ENCODE results near the gene MAB21L3. TPM values are rescaled to one million over a fixed set of nuclear protein-coding genes. Genes with fewer than 3 reads are reported as not detected.

MAB21L3 gene
- total and polyA plus RNA-seq, 3 experiments from 2014 or later = not detected

GRCh38 chr1:116126281-116126680, 15.1 kb downstream of the MAB21L3 start:
- Histone ChIP-seq H3K4me1 (ENCODE audit: insufficient read depth, low read length) (peaks cover 15% of the 10 kb centered on the region), H3K4me3 (ENCODE audit: low read length) (no peak overlapping the region), H3K36me3 (ENCODE audit: insufficient read depth, low read length) (no peaks in the 10 kb centered on the region), H3K27ac (ENCODE audit: low read depth, low read length) (no peak overlapping the region), H3K9me3 (ENCODE audit: low read length) (no peaks in the 10 kb centered on the region), H3K27me3 (ENCODE audit: insufficient read depth, low read length, poor library complexity, severe bottlenecking) (no peaks in the 10 kb centered on the region)
- peaks cover 11 to 46% of the 10 kb centered on the region in 2 donors for H3K27me3 Mint-ChIP-seq
- CTCF ChIA-PET = interaction anchor here (1.2 to 1.4 kb wide), 2 partner anchors 13 to 358 kb away, joined by 4 read pairs; no protein-coding TSS in a partner anchor
- peak overlapping the region in 1 of 7 donors; percentile 45 for H3K4me3 Mint-ChIP-seq
- H3K27ac Mint-ChIP-seq = peak overlapping the region in 1 of 8 donors; percentile 17
- peak in 1 of 5 donors; percentile 45 for DNase-seq
- H3K9me3 Mint-ChIP-seq = no peaks in the 10 kb centered on the region
- peaks cover 21 to 40% (median 29%) of the 10 kb centered on the region in 3 donors for H3K4me1 Mint-ChIP-seq
- POLR2A ChIA-PET = no interaction called here
- no peaks in the 10 kb centered on the region for H3K36me3 Mint-ChIP-seq

- H3K27ac ChIP-seq (ENCODE audit: low read depth, low read length) = no peak overlapping the region
- no peak overlapping the region for H3K4me3 ChIP-seq (ENCODE audit: low read length)
- Mint-ChIP-seq H3K36me3 (no peaks in the 10 kb centered on the region), H3K9me3 (no peaks in the 10 kb centered on the region), H3K4me3 (peak overlapping the region in 1 of 7 donors; percentile 45), H3K27me3 (peaks cover 6 to 39% of the 10 kb centered on the region in 2 donors), H3K27ac (peak overlapping the region in 1 of 8 donors; percentile 55), H3K4me1 (peaks cover 21 to 40% (median 29%) of the 10 kb centered on the region in 3 donors)
- POLR2A ChIA-PET = no interaction called here
- H3K4me1 ChIP-seq (ENCODE audit: insufficient read depth, low read length) = peaks cover 15% of the 10 kb centered on the region
- DNase-seq = no peak
- no peaks in the 10 kb centered on the region for H3K36me3 ChIP-seq (ENCODE audit: insufficient read depth, low read length)
- no peaks in the 10 kb centered on the region for H3K9me3 ChIP-seq (ENCODE audit: low read length)
- CTCF ChIA-PET = interaction anchor here (0.7 to 1.4 kb wide), 2 partner anchors 11 to 357 kb away, joined by 4 read pairs; no protein-coding TSS in a partner anchor
- no peaks in the 10 kb centered on the region for H3K27me3 ChIP-seq (ENCODE audit: insufficient read depth, low read length, poor library complexity, severe bottlenecking)
These were observed 16.1 kb downstream of the MAB21L3 start for GRCh38 chr1:116127123-116127847.

- H3K9me3 ChIP-seq (ENCODE audit: low read length) = no peaks in the 10 kb centered on the region
- H3K27me3 ChIP-seq (ENCODE audit: insufficient read depth, low read length, poor library complexity, severe bottlenecking) = no peaks in the 10 kb centered on the region
- ChIA-PET CTCF (interaction anchor here (0.7 kb wide), 1 partner anchor 11 kb away, joined by 4 read pairs; no protein-coding TSS in a partner anchor), POLR2A (no interaction called here)
- peaks cover 21 to 40% (median 29%) of the 10 kb centered on the region in 3 donors for H3K4me1 Mint-ChIP-seq
- peak overlapping the region in 3 of 8 donors; percentile 29 to 55 (median 36) for H3K27ac Mint-ChIP-seq
- no peaks in the 10 kb centered on the region for H3K9me3 Mint-ChIP-seq
- H3K4me1 ChIP-seq (ENCODE audit: insufficient read depth, low read length) = peaks cover 15% of the 10 kb centered on the region
- H3K4me3 Mint-ChIP-seq = peak overlapping the region in 1 of 7 donors; percentile 6
- no peaks in the 10 kb centered on the region for H3K36me3 ChIP-seq (ENCODE audit: insufficient read depth, low read length)
- peaks cover 6 to 36% of the 10 kb centered on the region in 2 donors for H3K27me3 Mint-ChIP-seq
- peak in 1 of 5 donors; percentile 51 for DNase-seq
- H3K36me3 Mint-ChIP-seq = no peaks in the 10 kb centered on the region
- H3K4me3 ChIP-seq (ENCODE audit: low read length) = no peak overlapping the region
- H3K27ac ChIP-seq (ENCODE audit: low read depth, low read length) = no peak overlapping the region
These were observed 16.8 kb downstream of the MAB21L3 start for GRCh38 chr1:116127848-116128540.

- Mint-ChIP-seq H3K27me3 (peaks cover 4 to 29% of the 10 kb centered on the region in 2 donors), H3K4me1 (peaks cover 21 to 40% (median 29%) of the 10 kb centered on the region in 3 donors), H3K9me3 (no peaks in the 10 kb centered on the region), H3K36me3 (no peaks in the 10 kb centered on the region), H3K4me3 (peak overlapping the region in 3 of 7 donors; percentile 6 to 66 (median 39)), H3K27ac (peak overlapping the region in 7 of 8 donors; percentile 7 to 80 (median 29))
- Histone ChIP-seq H3K27me3 (ENCODE audit: insufficient read depth, low read length, poor library complexity, severe bottlenecking) (no peaks in the 10 kb centered on the region), H3K9me3 (ENCODE audit: low read length) (no peaks in the 10 kb centered on the region), H3K27ac (ENCODE audit: low read depth, low read length) (no peak overlapping the region), H3K4me1 (ENCODE audit: insufficient read depth, low read length) (peaks cover 15% of the 10 kb centered on the region), H3K4me3 (ENCODE audit: low read length) (no peak overlapping the region), H3K36me3 (ENCODE audit: insufficient read depth, low read length) (no peaks in the 10 kb centered on the region)
- CTCF ChIA-PET = interaction anchor here (0.9 kb wide), 1 partner anchor 10 kb away, joined by 3 read pairs; no protein-coding TSS in a partner anchor
- POLR2A ChIA-PET = no interaction called here
- DNase-seq = peak in 3 of 5 donors; percentile 24 to 62 (median 49)
These were observed 17.5 kb downstream of the MAB21L3 start for GRCh38 chr1:116128664-116129063.

GRCh38 chr1:116129537-116129936, 18.3 kb downstream of the MAB21L3 start:
- POLR2A ChIA-PET = no interaction called here
- Histone ChIP-seq H3K4me3 (ENCODE audit: low read length) (no peak overlapping the region), H3K9me3 (ENCODE audit: low read length) (no peaks in the 10 kb centered on the region), H3K36me3 (ENCODE audit: insufficient read depth, low read length) (no peaks in the 10 kb centered on the region), H3K27me3 (ENCODE audit: insufficient read depth, low read length, poor library complexity, severe bottlenecking) (no peaks in the 10 kb centered on the region), H3K27ac (ENCODE audit: low read depth, low read length) (no peak overlapping the region), H3K4me1 (ENCODE audit: insufficient read depth, low read length) (peaks cover 15% of the 10 kb centered on the region)
- Mint-ChIP-seq H3K27me3 (peaks cover 7 to 23% of the 10 kb centered on the region in 2 donors), H3K27ac (peak overlapping the region in 2 of 8 donors; percentile 10 to 14), H3K4me1 (peaks cover 21 to 40% (median 29%) of the 10 kb centered on the region in 3 donors), H3K36me3 (no peaks in the 10 kb centered on the region), H3K9me3 (no peaks in the 10 kb centered on the region), H3K4me3 (no peak overlapping the region)
- no peak for DNase-seq
- CTCF ChIA-PET = interaction anchor here (0.9 kb wide), 1 partner anchor 9 kb away, joined by 3 read pairs; no protein-coding TSS in a partner anchor

- H3K27ac Mint-ChIP-seq = no peak overlapping the region
- Histone ChIP-seq H3K36me3 (ENCODE audit: insufficient read depth, low read length) (no peaks in the 10 kb centered on the region), H3K4me1 (ENCODE audit: insufficient read depth, low read length) (peaks cover 15% of the 10 kb centered on the region), H3K9me3 (ENCODE audit: low read length) (no peaks in the 10 kb centered on the region), H3K27ac (ENCODE audit: low read depth, low read length) (no peak overlapping the region), H3K4me3 (ENCODE audit: low read length) (no peak overlapping the region), H3K27me3 (ENCODE audit: insufficient read depth, low read length, poor library complexity, severe bottlenecking) (no peaks in the 10 kb centered on the region)
- H3K27me3 Mint-ChIP-seq = peaks cover 7 to 20% of the 10 kb centered on the region in 2 donors
- no peaks in the 10 kb centered on the region for H3K9me3 Mint-ChIP-seq
- ChIA-PET POLR2A (no interaction called here), CTCF (interaction anchor here (1.4 to 1.6 kb wide), 2 partner anchors 9 to 355 kb away, joined by 5 to 10 read pairs; no protein-coding TSS in a partner anchor)
- no peak overlapping the region for H3K4me3 Mint-ChIP-seq
- DNase-seq = no peak
- peaks cover 21 to 40% (median 29%) of the 10 kb centered on the region in 3 donors for H3K4me1 Mint-ChIP-seq
- no peaks in the 10 kb centered on the region for H3K36me3 Mint-ChIP-seq
These were observed 19.2 kb downstream of the MAB21L3 start for GRCh38 chr1:116130356-116130755.

- no peak for DNase-seq
- CTCF ChIA-PET = interaction anchor here (1.4 to 1.6 kb wide), 3 partner anchors 8 to 354 kb away, joined by 3 to 10 read pairs (median 5); no protein-coding TSS in a partner anchor
- Histone ChIP-seq H3K27me3 (ENCODE audit: insufficient read depth, low read length, poor library complexity, severe bottlenecking) (no peaks in the 10 kb centered on the region), H3K4me3 (ENCODE audit: low read length) (no peak overlapping the region), H3K36me3 (ENCODE audit: insufficient read depth, low read length) (no peaks in the 10 kb centered on the region), H3K9me3 (ENCODE audit: low read length) (no peaks in the 10 kb centered on the region), H3K4me1 (ENCODE audit: insufficient read depth, low read length) (peaks cover 15% of the 10 kb centered on the region), H3K27ac (ENCODE audit: low read depth, low read length) (no peak overlapping the region)
- H3K4me3 Mint-ChIP-seq = no peak overlapping the region
- H3K27me3 Mint-ChIP-seq = peaks cover 7 to 14% of the 10 kb centered on the region in 2 donors
- H3K4me1 Mint-ChIP-seq = peaks cover 19 to 34% (median 22%) of the 10 kb centered on the region in 3 donors
- POLR2A ChIA-PET = no interaction called here
- no peaks in the 10 kb centered on the region for H3K36me3 Mint-ChIP-seq
- no peak overlapping the region for H3K27ac Mint-ChIP-seq
- H3K9me3 Mint-ChIP-seq = no peaks in the 10 kb centered on the region
These were observed 20.0 kb downstream of the MAB21L3 start for GRCh38 chr1:116131170-116131569.
